Measurements from ENCODE around the gene HTT.

Gene HTT

DNA sequence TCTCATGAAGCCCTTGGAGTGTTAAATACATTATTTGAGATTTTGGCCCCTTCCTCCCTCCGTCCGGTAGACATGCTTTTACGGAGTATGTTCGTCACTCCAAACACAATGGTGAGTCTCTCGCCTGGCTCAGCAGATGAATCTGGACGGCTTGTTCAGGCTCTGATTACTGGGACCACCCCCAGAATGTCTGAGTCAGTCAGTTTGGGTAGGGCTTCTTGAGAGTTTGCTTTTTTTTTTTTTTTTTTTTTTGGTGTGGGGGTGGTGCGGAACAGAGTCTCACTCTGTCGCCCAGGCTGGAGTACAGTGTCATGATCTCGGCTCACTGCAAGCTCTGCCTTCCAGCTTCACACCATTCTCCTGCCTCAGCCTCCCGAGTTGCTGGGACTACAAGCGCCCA, 112.1 kb downstream of the HTT start:
- H3K79me1 ChIP-seq (ENCODE audit: low read depth, low read length): no peaks in the 10 kb centered on the region
- H3K9ac ChIP-seq (ENCODE audit: low read depth, low read length, poor library complexity): no peak overlapping the region
- H2BK5ac ChIP-seq (ENCODE audit: low read length): no peak overlapping the region
- H4K91ac ChIP-seq (ENCODE audit: low read depth, low read length, poor library complexity): no peak overlapping the region
- H2AFZ ChIP-seq (ENCODE audit: low read length): no peak overlapping the region
- H3K18ac ChIP-seq (ENCODE audit: low read length): no peak overlapping the region
- H3K23ac ChIP-seq (ENCODE audit: low read depth, low read length, poor library complexity): no peak overlapping the region
- H3K4me3 ChIP-seq (ENCODE audit: low read length in 2 of 2): no peak overlapping the region
- no CpG with 5 or more reads among the region's 11 CpGs for WGBS, 2 donors (ENCODE audit: extremely low coverage in 2 of 2, insufficient read length in 2 of 2, insufficient replicate concordance in 1 of 2)
- H3K27ac ChIP-seq (replicated peaks; ENCODE audit: low read length): no peak overlapping the region
- H3K14ac ChIP-seq (ENCODE audit: low read length): no peak overlapping the region
- H3K4me1 ChIP-seq (ENCODE audit: control insufficient read depth in 2 of 2, insufficient read depth in 1 of 2, low read depth in 1 of 2, low read length in 2 of 2): no peaks in the 10 kb centered on the region
- no peak overlapping the region for H2AK5ac ChIP-seq (ENCODE audit: low read depth, low read length)
- H2BK15ac ChIP-seq (ENCODE audit: low read length): no peak overlapping the region
- no peaks in the 10 kb centered on the region for H3K27me3 ChIP-seq (ENCODE audit: control insufficient read depth in 3 of 3, insufficient read depth in 3 of 3, low read depth in 1 of 3, low read length in 3 of 3)
- no peak overlapping the region for H3K4me2 ChIP-seq (ENCODE audit: insufficient read depth, low read length, poor library complexity, severe bottlenecking)
- no peaks in the 10 kb centered on the region for H3K9me3 ChIP-seq (replicated peaks in 1 of 2; ENCODE audit: control insufficient read depth in 2 of 2, insufficient read depth in 1 of 2, low read depth in 1 of 2, low read length in 2 of 2)
- H4K8ac ChIP-seq (ENCODE audit: low read depth, low read length): no peak overlapping the region
- no peak overlapping the region for H2BK120ac ChIP-seq (ENCODE audit: low read depth, low read length)
- peaks cover 47 to 95% of the 10 kb centered on the region in 2 donors for H3K36me3 ChIP-seq (replicated peaks in 1 of 2; ENCODE audit: control insufficient read depth in 2 of 2, insufficient read depth in 2 of 2, low read length in 2 of 2)
- no peak overlapping the region for H2BK12ac ChIP-seq (ENCODE audit: low read length)
- DNase-seq (ENCODE audit: low spot score): no peak
- H3K4ac ChIP-seq (ENCODE audit: low read length): no peak overlapping the region

DNA sequence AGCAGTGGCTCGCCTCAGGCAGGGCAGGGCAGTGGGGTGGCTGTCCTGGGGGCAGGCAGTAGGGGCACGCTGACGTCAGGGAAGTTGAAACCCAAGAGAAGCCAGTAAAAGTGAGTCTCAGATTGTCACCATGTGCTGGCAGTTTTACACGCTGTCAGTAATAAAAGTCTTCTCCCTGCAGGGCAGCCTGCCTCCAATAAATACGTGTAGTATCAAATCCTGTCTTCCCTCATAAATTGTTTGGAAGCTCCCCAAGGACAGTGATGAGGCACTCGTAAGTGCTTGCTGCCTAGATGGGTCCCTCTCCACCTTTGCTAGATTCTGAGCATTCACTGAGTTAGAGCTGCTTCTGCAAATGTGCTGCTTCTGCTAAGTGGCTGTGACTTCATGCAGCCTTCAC, 113.6 kb downstream of the HTT start:
- Histone ChIP-seq H3K36me3 (replicated peaks in 1 of 2; ENCODE audit: control insufficient read depth in 2 of 2, insufficient read depth in 2 of 2, low read length in 2 of 2) (peaks cover 38 to 92% of the 10 kb centered on the region in 2 donors), H4K8ac (ENCODE audit: low read depth, low read length) (no peak overlapping the region), H3K79me1 (ENCODE audit: low read depth, low read length) (no peaks in the 10 kb centered on the region), H3K9me3 (replicated peaks in 1 of 2; ENCODE audit: control insufficient read depth in 2 of 2, insufficient read depth in 1 of 2, low read depth in 1 of 2, low read length in 2 of 2) (no peaks in the 10 kb centered on the region), H3K14ac (ENCODE audit: low read length) (no peak overlapping the region), H2AK5ac (ENCODE audit: low read depth, low read length) (no peak overlapping the region), H2AFZ (ENCODE audit: low read length) (no peak overlapping the region), H3K18ac (ENCODE audit: low read length) (no peak overlapping the region), H3K4me1 (ENCODE audit: control insufficient read depth in 2 of 2, insufficient read depth in 1 of 2, low read depth in 1 of 2, low read length in 2 of 2) (no peaks in the 10 kb centered on the region), H2BK12ac (ENCODE audit: low read length) (no peak overlapping the region), H2BK15ac (ENCODE audit: low read length) (no peak overlapping the region), H3K9ac (ENCODE audit: low read depth, low read length, poor library complexity) (no peak overlapping the region), H3K4me2 (ENCODE audit: insufficient read depth, low read length, poor library complexity, severe bottlenecking) (no peak overlapping the region), H2BK5ac (ENCODE audit: low read length) (no peak overlapping the region), H3K27ac (replicated peaks; ENCODE audit: low read length) (no peak overlapping the region), H3K23ac (ENCODE audit: low read depth, low read length, poor library complexity) (no peak overlapping the region), H3K4me3 (ENCODE audit: low read length in 2 of 2) (no peak overlapping the region), H3K27me3 (ENCODE audit: control insufficient read depth in 3 of 3, insufficient read depth in 3 of 3, low read depth in 1 of 3, low read length in 3 of 3) (no peaks in the 10 kb centered on the region), H4K91ac (ENCODE audit: low read depth, low read length, poor library complexity) (no peak overlapping the region), H3K4ac (ENCODE audit: low read length) (no peak overlapping the region), H2BK120ac (ENCODE audit: low read depth, low read length) (no peak overlapping the region)
- WGBS, 2 donors (ENCODE audit: extremely low coverage in 2 of 2, insufficient read length in 2 of 2, insufficient replicate concordance in 1 of 2): no CpG with 5 or more reads among the region's 6 CpGs
- no peak for DNase-seq (ENCODE audit: low spot score)

DNA sequence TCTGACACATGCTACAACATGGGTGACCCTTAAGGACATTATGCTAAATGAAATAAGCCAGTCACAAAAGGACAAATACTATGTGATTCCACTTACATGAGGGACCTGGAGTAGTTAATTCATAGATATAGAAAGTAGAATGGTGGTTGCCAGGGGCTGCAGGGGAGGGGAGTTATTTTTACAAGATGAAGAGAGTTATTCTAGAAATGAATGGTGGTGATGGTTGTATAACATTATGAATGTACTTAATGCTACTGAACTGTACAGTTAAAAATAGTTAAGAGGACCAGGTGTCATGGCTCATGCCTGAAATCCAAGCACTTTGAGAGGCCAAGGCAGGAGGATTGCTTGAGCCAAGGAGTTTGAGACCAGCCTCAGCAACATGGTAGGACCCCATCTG, 115.0 kb downstream of the HTT start:
- no peak for DNase-seq (ENCODE audit: low spot score)
- H2BK15ac ChIP-seq (ENCODE audit: low read length): no peak overlapping the region
- no peak overlapping the region for H3K4me3 ChIP-seq (ENCODE audit: low read length in 2 of 2)
- H3K27me3 ChIP-seq (ENCODE audit: control insufficient read depth in 3 of 3, insufficient read depth in 3 of 3, low read depth in 1 of 3, low read length in 3 of 3): no peaks in the 10 kb centered on the region
- H3K18ac ChIP-seq (ENCODE audit: low read length): no peak overlapping the region
- H3K9ac ChIP-seq (ENCODE audit: low read depth, low read length, poor library complexity): no peak overlapping the region
- H3K9me3 ChIP-seq (replicated peaks in 1 of 2; ENCODE audit: control insufficient read depth in 2 of 2, insufficient read depth in 1 of 2, low read depth in 1 of 2, low read length in 2 of 2): no peaks in the 10 kb centered on the region
- H2BK120ac ChIP-seq (ENCODE audit: low read depth, low read length): no peak overlapping the region
- no peak overlapping the region for H2AFZ ChIP-seq (ENCODE audit: low read length)
- H3K14ac ChIP-seq (ENCODE audit: low read length): no peak overlapping the region
- no peaks in the 10 kb centered on the region for H3K4me1 ChIP-seq (ENCODE audit: control insufficient read depth in 2 of 2, insufficient read depth in 1 of 2, low read depth in 1 of 2, low read length in 2 of 2)
- H4K91ac ChIP-seq (ENCODE audit: low read depth, low read length, poor library complexity): no peak overlapping the region
- H3K4ac ChIP-seq (ENCODE audit: low read length): no peak overlapping the region
- no peak overlapping the region for H2AK5ac ChIP-seq (ENCODE audit: low read depth, low read length)
- no peak overlapping the region for H2BK12ac ChIP-seq (ENCODE audit: low read length)
- no peak overlapping the region for H2BK5ac ChIP-seq (ENCODE audit: low read length)
- no peak overlapping the region for H3K4me2 ChIP-seq (ENCODE audit: insufficient read depth, low read length, poor library complexity, severe bottlenecking)
- no peak overlapping the region for H4K8ac ChIP-seq (ENCODE audit: low read depth, low read length)
- H3K79me1 ChIP-seq (ENCODE audit: low read depth, low read length): no peaks in the 10 kb centered on the region
- H3K27ac ChIP-seq (replicated peaks; ENCODE audit: low read length): no peak overlapping the region
- H3K36me3 ChIP-seq (replicated peaks in 1 of 2; ENCODE audit: control insufficient read depth in 2 of 2, insufficient read depth in 2 of 2, low read length in 2 of 2): peaks cover 30 to 87% of the 10 kb centered on the region in 2 donors
- no peak overlapping the region for H3K23ac ChIP-seq (ENCODE audit: low read depth, low read length, poor library complexity)

DNA sequence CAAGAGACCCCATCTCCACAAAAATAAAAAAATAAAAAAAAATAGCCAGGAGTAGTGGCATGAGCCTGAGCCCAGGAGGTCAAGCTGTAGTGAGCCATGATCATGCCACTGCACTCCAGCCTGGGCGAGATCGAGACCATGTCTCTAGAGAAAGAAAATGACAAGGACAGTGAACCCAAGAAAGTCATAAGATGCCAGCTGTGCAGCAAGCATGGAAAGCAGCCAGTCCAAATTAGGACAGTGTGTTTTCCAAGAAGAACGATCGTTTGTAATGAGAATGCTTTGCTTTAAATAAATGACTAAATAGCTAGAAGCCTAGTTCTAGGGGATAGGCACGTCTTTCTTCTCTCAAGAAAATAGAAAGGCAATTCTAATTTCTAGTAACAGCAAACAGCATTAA, 116.1 kb downstream of the HTT start:
- no CpG with 5 or more reads among the region's 5 CpGs for WGBS, 2 donors (ENCODE audit: extremely low coverage in 2 of 2, insufficient read length in 2 of 2, insufficient replicate concordance in 1 of 2)
- H3K9me3 ChIP-seq (replicated peaks in 1 of 2; ENCODE audit: control insufficient read depth in 2 of 2, insufficient read depth in 1 of 2, low read depth in 1 of 2, low read length in 2 of 2): no peaks in the 10 kb centered on the region
- no peak overlapping the region for H3K14ac ChIP-seq (ENCODE audit: low read length)
- no peak overlapping the region for H3K4me2 ChIP-seq (ENCODE audit: insufficient read depth, low read length, poor library complexity, severe bottlenecking)
- no peak overlapping the region for H4K91ac ChIP-seq (ENCODE audit: low read depth, low read length, poor library complexity)
- H3K27me3 ChIP-seq (ENCODE audit: control insufficient read depth in 3 of 3, insufficient read depth in 3 of 3, low read depth in 1 of 3, low read length in 3 of 3): no peaks in the 10 kb centered on the region
- H3K18ac ChIP-seq (ENCODE audit: low read length): no peak overlapping the region
- H2BK15ac ChIP-seq (ENCODE audit: low read length): no peak overlapping the region
- H3K27ac ChIP-seq (replicated peaks; ENCODE audit: low read length): no peak overlapping the region
- H2BK120ac ChIP-seq (ENCODE audit: low read depth, low read length): no peak overlapping the region
- no peaks in the 10 kb centered on the region for H3K79me1 ChIP-seq (ENCODE audit: low read depth, low read length)
- H3K9ac ChIP-seq (ENCODE audit: low read depth, low read length, poor library complexity): no peak overlapping the region
- no peak overlapping the region for H2AK5ac ChIP-seq (ENCODE audit: low read depth, low read length)
- DNase-seq (ENCODE audit: low spot score): no peak
- H3K4ac ChIP-seq (ENCODE audit: low read length): no peak overlapping the region
- H3K4me3 ChIP-seq (ENCODE audit: low read length in 2 of 2): no peak overlapping the region
- H2BK5ac ChIP-seq (ENCODE audit: low read length): no peak overlapping the region
- no peak overlapping the region for H2BK12ac ChIP-seq (ENCODE audit: low read length)
- no peak overlapping the region for H3K23ac ChIP-seq (ENCODE audit: low read depth, low read length, poor library complexity)
- no peak overlapping the region for H2AFZ ChIP-seq (ENCODE audit: low read length)
- no peaks in the 10 kb centered on the region for H3K4me1 ChIP-seq (ENCODE audit: control insufficient read depth in 2 of 2, insufficient read depth in 1 of 2, low read depth in 1 of 2, low read length in 2 of 2)
- no peak overlapping the region for H4K8ac ChIP-seq (ENCODE audit: low read depth, low read length)
- H3K36me3 ChIP-seq (replicated peaks in 1 of 2; ENCODE audit: control insufficient read depth in 2 of 2, insufficient read depth in 2 of 2, low read length in 2 of 2): peaks cover 28 to 83% of the 10 kb centered on the region in 2 donors
